HUES6 (cell line): ENCODE results near the gene SNAI3.

Source experiments
- H3K27ac ChIP-seq: 2 replicates; pipeline ENCODE4 v1.7.0; 2013; ENCODE audit warnings: low read depth, mild to moderate bottlenecking, low read length, inconsistent platforms
- H3K27me3 ChIP-seq: 2 replicates; pipeline ENCODE4 v1.6.1; 2013; ENCODE audit warnings: low read length; ENCODE audit not compliant: control insufficient read depth, insufficient read depth
- H3K36me3 ChIP-seq: 2 replicates; pipeline ENCODE4 v1.6.1; 2013; ENCODE audit warnings: low read length; ENCODE audit not compliant: control insufficient read depth, insufficient read depth
- H3K4me1 ChIP-seq: 2 replicates; pipeline ENCODE4 v1.6.1; 2013; ENCODE audit warnings: low read length; ENCODE audit not compliant: control insufficient read depth, insufficient read depth
- H3K4me3 ChIP-seq: 2 replicates; pipeline ENCODE4 v1.5.1; 2013; ENCODE audit warnings: low read depth, low read length
- H3K9ac ChIP-seq: one replicate; pipeline ENCODE4 v1.6.1; 2013; ENCODE audit warnings: mild to moderate bottlenecking, low read length
- H3K9me3 ChIP-seq: 2 replicates; pipeline ENCODE4 v1.6.1; 2013; ENCODE audit warnings: low read depth, low read length; ENCODE audit not compliant: control insufficient read depth, insufficient read depth

The SNAI3 gene

GRCh38 chr16:88713568-88714419 is 27.5 kb upstream of the SNAI3 start:
- Histone ChIP-seq H3K9me3 (no peaks in the 10 kb centered on the region), H3K9ac (no peak overlapping the region), H3K4me3 (no peak overlapping the region), H3K4me1 (no peaks in the 10 kb centered on the region), H3K27ac (no peak overlapping the region), H3K27me3 (no peaks in the 10 kb centered on the region), H3K36me3 (peaks cover 53% of the 10 kb centered on the region)

GRCh38 chr16:88713054-88713453 is 26.7 kb upstream of the SNAI3 start:
- Histone ChIP-seq H3K27ac (no peak overlapping the region), H3K36me3 (peaks cover 52% of the 10 kb centered on the region), H3K9ac (no peak overlapping the region), H3K9me3 (no peaks in the 10 kb centered on the region), H3K4me1 (no peaks in the 10 kb centered on the region), H3K4me3 (no peak overlapping the region), H3K27me3 (no peaks in the 10 kb centered on the region)

DNA sequence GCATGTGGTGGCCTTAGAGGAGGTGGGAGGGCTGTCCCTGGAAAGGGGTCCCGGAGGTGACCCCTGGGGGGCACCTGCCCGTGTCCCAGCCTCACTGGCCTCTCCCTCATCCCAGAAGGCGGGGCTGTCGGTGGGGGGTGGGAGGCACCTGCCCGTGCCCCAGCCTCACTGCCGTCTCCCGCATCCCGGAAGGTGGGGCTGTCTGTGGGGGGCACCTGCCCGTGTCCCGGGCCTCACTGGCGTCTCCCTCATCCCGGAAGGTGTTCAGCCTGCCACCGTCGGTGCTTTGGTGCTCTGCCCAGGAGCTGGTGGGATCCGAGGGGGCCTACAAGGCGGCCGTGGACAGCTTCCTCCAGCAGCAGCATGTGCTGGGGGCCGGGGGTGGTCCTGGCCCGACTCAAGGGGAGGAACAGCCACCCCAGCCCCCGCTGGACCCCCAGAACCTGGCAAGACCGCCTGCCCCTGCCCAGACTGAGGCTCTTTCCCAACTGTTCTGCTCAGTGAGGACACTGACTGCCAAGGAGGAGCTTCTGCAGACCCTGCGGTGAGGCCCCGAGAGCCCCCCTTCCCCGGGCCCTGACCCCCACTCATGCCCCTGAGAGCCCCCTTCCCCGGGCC is 26.2 kb upstream of the SNAI3 start:
- Histone ChIP-seq H3K4me1 (peaks cover under 1% of the 10 kb centered on the region), H3K4me3 (no peak overlapping the region), H3K36me3 (peaks cover 48% of the 10 kb centered on the region)

GRCh38 chr16:88711750-88712340 is 25.5 kb upstream of the SNAI3 start:
- Histone ChIP-seq H3K4me1 (peaks cover 6% of the 10 kb centered on the region), H3K36me3 (peaks cover 42% of the 10 kb centered on the region), H3K4me3 (no peak overlapping the region), H3K27ac (no peak overlapping the region), H3K27me3 (no peaks in the 10 kb centered on the region), H3K9ac (no peak overlapping the region), H3K9me3 (no peaks in the 10 kb centered on the region)

More for the DNA sequence above, 26.2 kb upstream of the SNAI3 start:
- H3K27ac ChIP-seq: no peak overlapping the region
- no peak overlapping the region for H3K9ac ChIP-seq
- no peaks in the 10 kb centered on the region for H3K9me3 ChIP-seq
- no peaks in the 10 kb centered on the region for H3K27me3 ChIP-seq

DNA sequence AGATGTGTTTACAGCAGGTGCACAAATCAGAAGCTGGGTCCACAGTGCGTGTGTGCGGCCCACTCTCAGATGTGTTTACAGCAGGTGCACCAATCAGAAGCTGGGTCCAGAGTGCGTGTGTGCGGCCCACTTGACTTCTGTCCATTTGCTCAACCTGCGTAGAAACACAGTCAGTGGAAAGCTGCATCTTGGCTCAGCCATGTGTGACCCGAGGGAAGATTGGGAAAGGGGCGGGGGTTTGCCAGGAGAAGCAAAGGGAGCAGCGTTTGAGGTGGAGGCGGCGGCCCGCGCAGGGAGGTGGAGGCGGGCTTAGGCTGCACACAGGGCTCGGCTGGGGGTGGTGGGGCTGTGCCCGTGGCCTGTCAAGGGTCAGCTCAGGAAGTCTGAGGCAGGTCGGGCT is 24.2 kb upstream of the SNAI3 start:
- H3K4me1 ChIP-seq: peaks cover 6% of the 10 kb centered on the region
- H3K9me3 ChIP-seq: no peaks in the 10 kb centered on the region
- H3K27ac ChIP-seq: no peak overlapping the region
- H3K27me3 ChIP-seq: no peaks in the 10 kb centered on the region
- H3K4me3 ChIP-seq: no peak overlapping the region
- peaks cover 29% of the 10 kb centered on the region for H3K36me3 ChIP-seq
- peak overlapping the region; percentile 16 for H3K9ac ChIP-seq

GRCh38 chr16:88706965-88707826 is 20.9 kb upstream of the SNAI3 start:
- Histone ChIP-seq H3K9me3 (no peaks in the 10 kb centered on the region), H3K27me3 (no peaks in the 10 kb centered on the region), H3K9ac (peak overlapping the region; percentile 88), H3K4me3 (peak overlapping the region; percentile 97), H3K4me1 (peaks cover 9% of the 10 kb centered on the region), H3K36me3 (peaks cover 10% of the 10 kb centered on the region; the same call in 1 of the 2 replicates), H3K27ac (0 out of 2 replicates have a peak overlapping the region, but pooled peaks have one; percentile 42)

DNA sequence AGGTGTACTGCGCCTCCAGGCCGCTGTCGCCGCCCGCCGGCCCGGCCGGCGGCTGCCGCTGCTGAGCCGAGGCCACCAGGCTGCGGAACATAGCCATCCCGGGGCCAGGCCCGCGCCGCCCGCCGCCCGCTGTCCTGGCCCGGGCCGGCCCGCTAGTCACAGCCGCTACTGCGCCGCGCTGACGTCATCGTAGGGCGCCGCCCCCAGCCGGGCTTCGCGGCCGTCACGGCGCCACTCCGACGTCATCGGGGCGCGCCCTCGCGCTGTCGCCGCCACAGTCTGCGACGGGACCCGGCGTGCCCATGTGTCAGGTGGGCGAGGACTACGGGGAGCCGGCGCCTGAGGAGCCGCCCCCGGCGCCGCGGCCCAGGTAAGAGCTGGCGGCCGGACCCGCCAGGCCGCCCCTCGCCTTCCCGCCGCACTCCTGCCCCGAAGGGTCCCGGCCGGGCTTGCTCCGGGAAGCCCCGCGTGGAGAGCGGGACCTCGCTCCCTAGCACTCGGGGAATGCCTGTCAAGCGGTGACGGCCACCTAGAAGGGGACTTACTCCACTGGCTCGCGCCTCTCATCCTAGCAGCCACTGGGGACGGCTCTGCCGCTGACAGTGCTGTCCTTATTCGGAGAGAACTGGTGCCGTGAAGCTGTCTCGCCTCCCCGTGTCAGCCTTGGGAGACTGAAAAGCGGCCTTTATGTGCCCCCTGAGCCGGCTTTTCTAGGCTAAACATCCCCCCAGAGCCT is 20.1 kb upstream of the SNAI3 start, which contains the start of the genes CTU2 and RNF166:
Gene CTU2, plus strand, starts transcription at position 275 of the 736 bp plus-strand sequence. Its CDS starts 28 bp downstream, at position 303.
Gene RNF166, minus strand, starts transcription at position 180 of the 736 bp plus-strand sequence. Its CDS starts 83 bp downstream, at position 97.
- Histone ChIP-seq H3K36me3 (peaks cover 10% of the 10 kb centered on the region; the same call in 1 of the 2 replicates), H3K27ac (peak within 1 kb of the TSS; percentile 42; the same call in 1 of the 2 replicates), H3K4me1 (peaks cover 9% of the 10 kb centered on the region), H3K9ac (peak within 1 kb of the TSS; percentile 88), H3K27me3 (no peaks in the 10 kb centered on the region), H3K4me3 (peak within 1 kb of the TSS; percentile 97), H3K9me3 (no peaks in the 10 kb centered on the region)

- H3K27me3 ChIP-seq: no peaks in the 10 kb centered on the region
- no peak overlapping the region for H3K27ac ChIP-seq
- peak overlapping the region; percentile 66 for H3K9ac ChIP-seq
- peaks cover 9% of the 10 kb centered on the region for H3K4me1 ChIP-seq
- no peaks in the 10 kb centered on the region for H3K9me3 ChIP-seq
- peak overlapping the region; percentile 97 for H3K4me3 ChIP-seq
- peaks cover 11% of the 10 kb centered on the region for H3K36me3 ChIP-seq
Observed at GRCh38 chr16:88705801-88706228, 19.5 kb upstream of the SNAI3 start.

GRCh38 chr16:88705076-88705684 is 18.9 kb upstream of the SNAI3 start:
- H3K4me3 ChIP-seq: peak overlapping the region; percentile 97
- H3K27me3 ChIP-seq: no peaks in the 10 kb centered on the region
- peak overlapping the region; percentile 62 for H3K9ac ChIP-seq
- peaks cover 17% of the 10 kb centered on the region for H3K36me3 ChIP-seq
- H3K27ac ChIP-seq: no peak overlapping the region
- peaks cover 9% of the 10 kb centered on the region for H3K4me1 ChIP-seq
- H3K9me3 ChIP-seq: no peaks in the 10 kb centered on the region
